HG02943 (cell line): Measurements from ENCODE around the gene TOMM7.
A peak's percentile ranks its signal among the peaks of the same experiment; 100 is the strongest.

ENCODE experiments used
- ATAC-seq: cut with Tn5 transposase; IDR thresholded peaks from one replicate; pipeline ENCODE4 v1.9.1; 2021; ENCODE audit warnings: mild to moderate bottlenecking, low read depth, moderate library complexity; ENCODE audit not compliant: unreplicated experiment

TOMM7 gene

DNA sequence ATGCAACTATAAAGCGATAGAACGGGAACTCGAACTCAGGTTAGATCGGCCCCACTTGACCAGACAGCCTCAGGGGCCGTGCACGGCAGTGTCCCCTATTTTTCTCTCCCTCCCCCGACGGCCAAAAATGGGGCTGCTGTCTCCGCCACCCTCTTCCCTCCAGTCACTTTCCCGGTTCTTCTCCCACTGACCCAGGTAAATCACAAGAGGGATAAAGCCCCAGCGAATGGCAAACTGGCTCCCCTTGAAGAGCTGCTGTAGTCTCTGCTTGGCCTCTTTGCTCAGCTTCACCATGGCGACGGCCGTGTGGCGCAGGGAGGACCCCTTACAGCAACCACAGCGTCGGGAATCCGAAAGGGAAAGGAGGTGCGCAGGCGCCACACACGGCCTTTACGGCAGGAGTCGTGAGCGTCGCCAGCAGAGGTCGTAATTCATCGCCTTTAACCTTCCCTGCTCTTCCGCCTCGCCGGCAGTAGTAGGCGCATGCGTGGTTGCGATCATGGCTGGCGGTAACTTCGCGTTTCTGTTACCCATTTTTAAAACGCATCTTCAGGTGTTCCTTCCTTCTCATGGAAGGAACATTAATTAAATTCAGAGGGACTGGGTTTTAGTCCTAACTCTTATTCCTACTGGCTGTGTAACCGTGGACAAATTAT is at the start of gene TOMM7:
TSS of gene TOMM7 (minus strand) at position 364 of the 656 bp plus-strand sequence. CDS start at position 294, 70 bp downstream.
- ATAC-seq: peak; percentile 83

DNA sequence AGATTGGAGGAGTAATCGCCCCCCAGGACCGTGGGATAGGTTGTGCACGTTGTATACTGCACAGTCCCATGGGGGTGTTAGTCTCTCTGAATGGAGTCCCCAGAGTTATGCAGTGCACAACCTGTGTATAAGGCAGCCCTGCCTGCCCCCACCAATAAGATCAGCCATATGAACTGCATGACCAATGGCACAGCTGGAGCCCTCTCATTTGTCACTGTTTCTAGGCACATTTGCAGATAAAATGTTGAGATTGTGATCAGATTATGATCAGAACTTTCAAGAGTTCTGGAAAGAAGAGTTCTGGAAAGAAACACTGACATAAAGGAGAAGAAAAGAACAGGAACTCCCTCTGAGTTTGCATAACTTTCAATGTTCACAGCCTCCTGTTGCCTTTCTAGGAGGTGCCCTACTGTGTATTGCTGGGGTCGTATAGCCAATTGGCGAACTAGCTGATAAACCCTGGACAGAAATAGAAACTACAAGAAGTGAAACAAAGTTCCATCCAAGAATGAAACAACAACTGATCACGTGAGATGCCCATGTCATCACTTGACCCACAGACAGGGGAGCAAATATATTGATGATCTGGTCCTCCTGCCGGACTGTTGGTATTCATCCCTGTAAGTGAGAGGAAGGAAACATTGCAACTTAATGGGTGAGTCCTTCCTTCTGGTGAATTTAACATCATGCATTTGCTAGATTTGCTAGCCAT is 49.6 kb upstream of the TOMM7 start:
- ATAC-seq: peak; percentile 89

DNA sequence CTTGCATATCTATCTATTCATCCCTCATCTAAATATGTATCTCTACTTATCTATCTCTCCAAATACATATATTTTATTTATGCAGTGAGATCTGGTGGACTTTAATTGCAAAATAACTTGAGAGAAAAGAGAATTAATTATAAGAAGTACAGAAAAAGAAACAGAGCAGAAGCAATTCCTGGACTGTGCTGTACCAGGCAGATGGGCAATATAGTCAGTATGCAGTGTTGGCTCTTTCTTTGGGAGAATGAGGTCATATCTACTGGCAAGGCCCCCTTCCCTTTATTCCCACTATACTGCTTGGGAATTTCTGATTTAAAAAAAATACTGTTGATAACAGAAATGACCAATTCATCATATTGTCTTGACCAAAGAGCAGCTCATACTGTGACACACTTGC is 49.0 kb upstream of the TOMM7 start:
- no peak for ATAC-seq

DNA sequence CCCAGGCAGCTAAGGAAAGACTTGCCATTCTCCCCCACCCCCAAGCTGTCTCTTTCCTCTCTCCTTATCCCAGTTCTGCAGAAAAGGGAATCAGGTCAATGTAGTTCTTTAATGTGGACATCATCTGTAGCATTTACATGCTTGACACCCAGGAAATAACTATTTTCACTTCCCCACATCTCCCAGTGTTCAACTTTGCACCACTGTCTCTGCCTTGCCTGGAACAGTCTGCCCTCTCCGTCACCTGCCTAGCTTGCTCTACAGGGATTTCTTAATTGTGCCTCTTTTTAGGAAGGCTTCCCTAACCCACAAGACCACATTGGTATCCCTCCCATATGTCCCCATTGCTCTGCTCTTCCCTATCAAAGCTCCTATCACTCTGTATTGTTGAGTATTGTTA is 45.9 kb upstream of the TOMM7 start:
- ATAC-seq: no peak

DNA sequence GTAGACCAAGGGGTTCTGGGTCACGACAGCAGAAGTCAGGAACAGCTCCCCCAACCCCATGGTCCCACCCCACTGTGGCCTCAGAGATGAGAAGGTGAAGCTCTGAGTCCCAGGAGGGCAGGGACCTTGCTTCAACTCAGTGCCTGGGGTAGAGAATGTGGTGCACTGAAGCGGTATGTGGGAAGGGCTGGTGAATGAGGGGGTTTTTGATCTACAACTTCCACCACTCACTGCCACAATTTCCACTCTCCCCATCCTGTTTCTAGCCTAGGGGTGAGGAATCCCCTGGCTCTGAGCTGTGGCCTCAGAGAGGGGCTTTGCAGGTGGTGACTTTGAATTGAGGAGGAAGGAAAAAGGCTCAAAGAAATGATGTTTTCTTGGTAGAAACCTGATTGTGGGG is 44.9 kb upstream of the TOMM7 start:
- ATAC-seq: no peak

DNA sequence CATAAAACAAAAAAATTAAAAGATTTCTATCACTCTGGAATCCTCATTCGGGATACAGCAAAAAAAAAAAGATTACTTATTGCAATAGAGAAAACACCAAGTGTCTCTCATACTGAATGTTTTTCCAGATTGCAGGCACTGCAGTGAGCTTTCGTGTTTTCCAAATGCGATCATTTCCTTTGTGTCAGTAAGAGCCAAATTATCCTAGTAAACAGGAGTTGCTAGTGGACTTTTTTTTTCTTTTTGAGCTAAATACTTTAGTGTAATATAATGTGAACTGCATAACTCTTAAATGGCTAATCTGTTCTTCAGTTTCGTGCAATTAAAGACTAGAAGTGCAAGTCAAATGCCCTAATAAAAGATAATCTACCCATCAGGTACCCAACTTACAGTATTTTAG is 44.4 kb upstream of the TOMM7 start:
- no peak for ATAC-seq

DNA sequence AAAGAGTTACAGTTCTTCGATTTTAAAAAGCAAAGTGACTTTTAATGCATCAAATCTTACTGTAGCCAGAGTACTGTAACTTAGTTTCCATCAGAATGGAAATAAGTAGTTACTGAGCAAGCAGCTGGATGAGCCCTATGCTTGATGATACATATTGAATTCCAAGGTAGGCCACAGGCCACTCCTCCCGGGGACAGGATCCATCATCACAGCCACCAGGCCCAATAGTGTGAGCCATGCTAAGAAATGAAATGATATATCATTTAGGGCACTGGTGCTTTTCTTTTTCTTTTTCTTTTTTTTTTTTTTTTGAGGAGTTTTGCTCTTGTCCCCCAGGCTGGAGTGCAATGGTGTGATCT is 42.9 kb upstream of the TOMM7 start:
- no peak for ATAC-seq

DNA sequence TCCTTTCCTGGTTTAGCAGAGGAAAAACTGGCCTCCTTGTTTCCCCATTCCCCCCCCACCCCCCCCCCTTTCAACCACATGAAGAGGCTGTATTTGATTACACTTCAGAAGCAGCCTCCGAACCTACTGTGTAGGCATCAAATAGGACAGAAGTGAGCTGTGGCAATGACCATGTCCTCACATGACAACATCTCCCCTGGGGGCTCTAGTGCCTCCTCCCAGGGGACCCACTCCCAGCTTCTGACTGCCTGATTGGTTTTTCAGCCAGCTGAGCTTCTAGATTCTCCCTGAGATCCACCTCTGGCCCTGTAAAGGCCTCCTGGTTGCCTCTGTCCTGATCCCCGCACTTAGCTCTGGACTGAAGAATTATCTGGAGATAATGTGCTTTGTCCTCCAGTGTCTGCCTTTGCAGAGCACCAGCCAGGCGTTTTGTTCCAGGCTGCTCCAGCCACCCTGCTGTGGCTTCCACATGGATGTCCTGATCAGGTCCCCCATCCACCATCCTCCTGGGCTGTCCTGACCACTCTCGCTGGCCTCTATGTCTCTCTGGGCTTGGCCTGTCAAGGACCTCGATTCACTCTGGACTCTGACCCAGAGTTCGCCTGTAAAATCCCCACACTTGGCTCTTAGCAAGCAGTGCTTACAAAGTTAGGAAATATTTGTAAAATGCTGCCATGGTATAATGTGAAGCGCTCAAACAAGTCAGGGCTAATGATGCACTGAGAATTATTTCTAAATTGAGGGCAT is 42.4 kb upstream of the TOMM7 start:
- no peak for ATAC-seq

DNA sequence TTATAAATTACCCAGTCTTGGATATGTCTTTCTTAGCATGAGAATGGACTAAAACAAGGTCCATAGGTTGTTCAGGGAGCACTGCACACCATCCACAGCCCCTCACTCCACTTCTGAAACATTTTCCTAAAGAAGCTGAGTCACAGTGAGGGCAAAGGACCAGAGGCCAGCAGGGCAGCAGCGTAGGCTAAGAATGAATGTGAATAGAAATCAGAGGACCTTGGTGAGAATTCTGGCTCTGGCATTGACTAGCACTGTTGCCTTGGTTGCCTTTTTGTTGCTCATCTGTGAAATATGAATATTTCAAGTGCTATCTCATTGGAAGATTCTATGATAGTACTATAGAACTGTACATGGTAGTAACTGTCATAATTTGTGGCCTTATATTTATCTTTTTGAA is 41.7 kb upstream of the TOMM7 start:
- no peak for ATAC-seq

DNA sequence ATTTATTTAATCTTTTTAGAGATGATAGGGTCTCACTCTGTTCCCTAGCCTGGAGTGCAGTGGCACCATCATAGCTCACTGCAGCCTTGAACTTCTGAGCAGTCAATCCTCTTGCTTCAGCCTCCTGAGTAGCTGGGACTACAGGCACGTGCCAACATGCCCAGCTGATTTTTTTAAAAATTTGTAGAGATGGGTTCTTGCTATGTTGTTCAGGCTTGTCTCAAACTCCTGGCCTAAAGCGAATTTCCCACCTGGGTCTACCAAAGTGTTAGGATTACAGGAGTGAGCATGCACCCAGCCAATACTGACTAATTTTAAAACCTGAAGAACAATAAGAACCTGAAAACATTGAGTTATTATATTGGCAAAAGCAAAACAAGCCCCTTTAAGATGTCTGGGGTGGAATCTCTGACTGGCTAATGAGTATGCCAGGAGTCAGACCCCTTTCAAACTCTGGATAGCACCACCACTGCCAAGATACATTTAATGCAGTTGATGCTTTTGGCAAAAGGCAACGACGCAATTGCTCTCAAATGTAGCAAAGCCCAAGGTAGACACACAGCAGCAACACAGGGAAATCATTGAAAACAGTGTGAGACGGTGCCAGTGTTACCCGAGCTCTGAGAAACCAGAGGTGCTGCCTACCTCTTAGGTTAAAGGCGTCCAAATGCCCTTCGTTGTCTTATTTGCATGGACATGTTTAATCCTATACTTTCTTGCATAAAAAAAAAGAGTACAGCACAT is 40.7 kb upstream of the TOMM7 start:
- ATAC-seq: no peak

DNA sequence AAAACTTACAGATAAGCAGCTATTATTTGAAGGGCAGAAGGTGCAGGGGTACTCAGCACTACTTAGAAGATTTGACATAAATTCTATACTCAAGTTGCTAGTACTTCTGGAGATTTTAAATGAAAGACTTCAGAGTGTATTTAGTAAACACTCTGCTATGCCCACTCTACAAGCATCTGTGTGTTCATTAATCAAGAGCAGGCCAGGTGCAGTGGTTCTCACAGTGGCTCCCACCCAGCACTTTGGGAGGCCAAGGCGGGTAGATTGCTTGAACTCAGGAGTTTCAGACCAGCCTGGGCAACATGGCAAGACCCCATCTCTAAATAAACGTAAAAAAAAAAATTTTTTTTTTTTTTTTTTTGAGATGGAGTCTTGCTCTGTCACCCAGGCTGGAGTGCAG is 38.9 kb upstream of the TOMM7 start:
- ATAC-seq: no peak

DNA sequence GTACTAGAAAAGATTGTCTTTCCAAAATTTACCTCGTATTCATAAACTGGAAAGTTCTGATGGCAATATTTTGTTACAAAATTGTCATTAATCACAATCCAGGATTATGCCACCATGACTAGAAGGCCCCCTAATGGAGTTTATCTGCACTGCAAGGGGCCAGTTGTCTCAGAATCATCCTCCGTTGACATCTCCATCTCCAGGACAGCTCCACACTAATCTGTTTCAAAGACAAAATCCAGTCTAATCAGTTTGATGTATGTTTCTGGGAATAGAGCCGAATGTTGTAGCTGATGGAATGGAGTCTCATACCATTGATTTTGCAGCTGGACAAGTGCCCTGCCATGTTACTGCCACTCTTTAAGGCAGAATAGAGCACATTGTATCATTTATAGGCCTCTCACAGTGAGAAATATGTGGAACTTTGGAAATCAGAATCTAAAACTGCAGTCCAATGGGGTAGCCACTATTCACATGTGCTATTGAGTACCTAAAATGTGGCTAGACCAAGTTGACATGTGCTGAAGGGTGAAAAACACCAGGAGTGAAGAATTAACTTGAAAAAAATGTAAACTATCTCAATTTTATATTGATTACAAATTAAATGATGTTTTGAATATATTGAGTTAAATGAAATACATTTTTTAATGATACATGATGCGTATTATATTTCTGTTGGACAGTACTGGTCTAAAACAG is 38.3 kb upstream of the TOMM7 start:
- no peak for ATAC-seq

DNA sequence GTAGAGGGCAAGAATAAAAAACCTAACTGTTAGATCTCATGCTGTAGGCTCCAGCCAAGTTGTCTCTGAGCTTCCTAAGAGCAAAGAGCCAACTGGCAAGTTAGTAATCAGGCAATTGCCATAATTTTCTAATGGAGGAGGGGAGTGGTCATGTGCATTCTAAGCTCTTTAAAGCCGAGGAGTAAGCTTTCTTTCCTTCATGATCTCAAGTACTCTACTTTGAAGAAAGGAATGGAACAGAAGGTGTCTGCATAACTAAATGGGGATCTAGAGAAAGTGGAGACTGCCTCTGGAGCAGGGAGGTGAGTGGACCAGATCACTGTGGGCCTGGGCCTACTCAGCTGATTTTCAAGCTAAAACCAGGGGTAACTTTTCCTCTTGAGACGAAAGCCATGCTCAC is 37.7 kb upstream of the TOMM7 start:
- no peak for ATAC-seq

DNA sequence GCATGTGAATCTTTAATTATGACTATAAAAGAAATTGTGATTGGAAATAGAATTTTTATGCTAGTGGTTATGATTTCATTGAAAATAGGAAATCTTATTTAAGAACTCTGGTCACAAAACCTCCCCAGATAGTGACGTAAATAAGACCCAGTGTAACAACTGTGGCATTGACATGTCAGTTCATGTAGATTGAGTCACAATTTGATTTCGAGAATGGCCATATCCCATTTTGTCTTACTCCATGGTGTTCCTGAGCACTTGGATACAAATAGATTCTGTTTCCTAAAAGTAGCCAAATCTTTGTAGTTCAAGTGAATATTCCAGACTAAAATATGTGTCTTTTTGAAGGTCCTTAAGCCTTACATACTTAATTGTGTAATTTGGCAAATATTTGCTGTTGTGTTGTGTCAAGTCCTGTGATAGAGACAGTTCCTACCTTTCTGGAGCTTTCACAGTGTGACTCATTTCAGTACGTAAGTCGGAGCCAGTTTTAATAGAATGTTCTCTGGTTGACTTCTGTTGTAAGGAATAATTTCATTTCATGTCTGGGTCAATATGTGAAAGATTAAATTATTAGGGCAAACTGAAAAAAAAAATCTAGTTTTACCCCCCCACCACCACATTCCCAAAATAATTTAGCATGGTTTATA is 37.1 kb upstream of the TOMM7 start:
- ATAC-seq: no peak

DNA sequence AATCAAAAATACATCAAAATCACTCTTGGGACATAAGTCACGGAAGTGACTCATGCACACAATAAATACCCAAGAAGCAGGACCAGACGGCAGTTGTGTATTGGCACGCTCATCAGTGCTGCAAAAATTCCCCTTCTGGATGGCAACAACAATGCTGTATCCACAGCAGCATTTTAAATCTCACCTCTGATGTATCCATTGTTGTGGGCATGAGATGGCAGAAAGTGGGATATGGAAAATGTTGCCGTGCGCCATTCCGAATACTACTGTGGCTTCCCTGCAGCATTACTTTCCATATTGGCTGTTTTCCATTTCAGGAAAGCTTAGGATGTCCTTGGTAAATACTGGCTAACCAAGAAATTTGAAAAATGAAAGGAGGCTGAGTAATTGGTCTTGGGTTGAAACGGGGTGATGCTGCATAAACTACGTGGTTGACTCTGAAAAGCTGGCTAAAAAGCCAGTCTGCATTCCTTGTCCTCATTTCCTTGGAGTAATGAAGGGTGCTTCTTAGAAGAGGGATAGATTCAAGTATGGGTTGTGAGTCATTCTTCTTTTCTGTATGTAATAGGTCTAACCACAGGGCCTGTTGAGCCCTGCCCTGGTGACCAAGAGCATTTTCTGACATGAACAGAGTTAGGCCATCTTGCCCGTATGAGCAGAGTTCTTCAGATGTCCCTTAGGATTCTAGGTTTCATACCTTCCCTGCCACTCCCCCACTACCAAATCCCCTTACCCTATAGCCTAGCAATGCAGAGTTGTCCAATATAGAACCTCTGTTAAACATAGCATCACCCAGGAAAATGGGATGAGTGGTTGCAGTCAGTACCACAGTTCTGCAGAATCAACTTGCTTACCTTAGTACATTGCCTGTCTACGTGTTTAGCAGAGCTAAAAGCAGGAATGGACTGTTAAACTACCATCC is 36.3 kb upstream of the TOMM7 start:
- ATAC-seq: no peak

DNA sequence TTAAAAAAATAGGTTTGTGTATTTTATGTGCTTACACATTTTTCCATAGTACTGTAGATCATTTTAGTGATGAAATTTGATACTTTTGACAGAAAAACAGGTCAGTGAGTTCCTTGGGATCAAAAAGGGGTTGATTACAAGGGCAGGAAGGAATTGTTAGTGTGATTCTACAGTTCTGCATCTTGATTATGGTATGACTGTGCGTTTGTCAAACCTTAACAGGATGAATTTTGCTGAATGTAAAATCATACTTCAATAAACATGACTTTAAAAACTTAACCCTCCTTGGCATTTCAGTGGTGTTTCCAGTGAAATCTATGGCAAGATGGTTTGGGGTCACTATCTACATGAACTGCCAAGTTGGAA is 35.6 kb upstream of the TOMM7 start:
- ATAC-seq: no peak

DNA sequence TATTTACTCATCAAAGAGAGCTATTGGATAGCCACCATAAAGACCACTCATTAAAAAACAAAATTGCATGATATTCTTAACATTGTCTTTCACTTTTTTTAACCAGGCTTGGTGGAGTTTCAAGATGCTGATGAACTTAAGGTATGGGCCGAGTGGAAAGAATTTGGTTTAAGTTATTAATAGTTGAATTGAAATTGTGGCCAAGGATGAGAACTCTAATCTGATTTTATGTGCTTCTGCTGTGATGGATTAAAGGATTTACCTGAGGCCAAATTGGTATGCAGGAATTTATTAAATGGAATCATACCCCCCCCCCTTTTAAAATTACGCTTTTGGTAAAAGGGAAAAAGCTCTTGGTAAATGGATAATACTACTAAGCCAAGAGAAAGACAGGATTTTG is 33.8 kb upstream of the TOMM7 start:
- ATAC-seq: no peak

DNA sequence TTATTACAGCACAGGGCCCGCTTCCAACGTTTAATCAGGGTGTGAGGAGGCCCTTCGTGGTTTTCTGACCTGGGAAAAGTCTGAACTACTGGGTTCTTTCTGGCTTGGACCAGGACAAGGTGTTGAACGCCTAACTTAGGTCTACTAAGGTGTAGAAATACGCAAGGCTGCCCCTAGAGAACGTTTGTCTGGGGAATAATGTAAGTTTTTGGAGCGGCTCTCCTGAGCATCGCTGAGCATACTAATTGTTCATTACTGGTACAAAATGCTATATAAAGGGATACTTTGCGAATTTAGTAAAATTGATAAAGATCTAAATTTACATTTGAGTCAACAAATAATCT is 32.4 kb upstream of the TOMM7 start:
- ATAC-seq: no peak
